ENCODE measurements around the gene SDHAF3. TPM values are rescaled to one million over a fixed set of nuclear protein-coding genes. Genes with fewer than 3 reads are reported as not detected.

Gene SDHAF3
- total and polyA plus RNA-seq, 10 of the 15 experiments (the other 5 are each of a cell fraction or from before 2014, with no cell fraction given) = 24.3 to 124 (median 63.5) TPM

DNA sequence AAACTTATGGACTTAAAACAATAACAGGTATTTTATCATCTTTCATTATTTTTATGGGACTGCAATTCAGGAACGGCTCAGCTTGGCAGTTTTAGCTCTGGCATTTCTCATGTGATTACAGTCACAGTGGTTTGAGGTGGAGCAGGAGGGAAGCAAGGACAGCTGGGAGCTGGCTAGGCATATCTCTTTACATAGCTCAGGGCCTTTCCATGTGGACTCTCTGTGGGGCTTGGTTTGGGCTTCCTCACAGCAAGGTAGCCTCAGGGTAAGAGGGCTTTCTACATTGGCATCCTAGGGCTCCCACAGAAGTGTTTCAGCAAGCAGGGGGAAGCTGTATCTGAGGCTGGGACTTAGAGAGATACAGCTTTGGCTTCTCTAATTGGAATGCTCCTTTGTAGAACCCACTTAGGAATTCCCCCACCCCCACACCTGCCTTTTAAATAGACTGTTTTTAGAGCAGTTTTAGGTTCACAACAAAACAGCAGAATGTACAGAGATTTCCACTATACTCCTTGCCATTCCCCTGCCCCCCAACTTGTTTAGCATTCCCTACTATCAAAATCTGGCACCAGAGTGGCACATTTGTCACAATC is 26.6 kb upstream of the SDHAF3 start (continued):
- TF ChIP-seq, protein P1, sequence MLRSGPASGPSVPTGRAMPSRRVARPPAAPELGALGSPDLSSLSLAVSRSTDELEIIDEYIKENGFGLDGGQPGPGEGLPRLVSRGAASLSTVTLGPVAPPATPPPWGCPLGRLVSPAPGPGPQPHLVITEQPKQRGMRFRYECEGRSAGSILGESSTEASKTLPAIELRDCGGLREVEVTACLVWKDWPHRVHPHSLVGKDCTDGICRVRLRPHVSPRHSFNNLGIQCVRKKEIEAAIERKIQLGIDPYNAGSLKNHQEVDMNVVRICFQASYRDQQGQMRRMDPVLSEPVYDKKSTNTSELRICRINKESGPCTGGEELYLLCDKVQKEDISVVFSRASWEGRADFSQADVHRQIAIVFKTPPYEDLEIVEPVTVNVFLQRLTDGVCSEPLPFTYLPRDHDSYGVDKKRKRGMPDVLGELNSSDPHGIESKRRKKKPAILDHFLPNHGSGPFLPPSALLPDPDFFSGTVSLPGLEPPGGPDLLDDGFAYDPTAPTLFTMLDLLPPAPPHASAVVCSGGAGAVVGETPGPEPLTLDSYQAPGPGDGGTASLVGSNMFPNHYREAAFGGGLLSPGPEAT (IDR thresholded peaks at IDR 0.05; ENCODE audit: low read depth) = no peak
- no peak for TF ChIP-seq YY1 (IDR thresholded peaks at IDR 0.05; ENCODE audit: low read depth, low read length)
- TF ChIP-seq, protein P2, sequence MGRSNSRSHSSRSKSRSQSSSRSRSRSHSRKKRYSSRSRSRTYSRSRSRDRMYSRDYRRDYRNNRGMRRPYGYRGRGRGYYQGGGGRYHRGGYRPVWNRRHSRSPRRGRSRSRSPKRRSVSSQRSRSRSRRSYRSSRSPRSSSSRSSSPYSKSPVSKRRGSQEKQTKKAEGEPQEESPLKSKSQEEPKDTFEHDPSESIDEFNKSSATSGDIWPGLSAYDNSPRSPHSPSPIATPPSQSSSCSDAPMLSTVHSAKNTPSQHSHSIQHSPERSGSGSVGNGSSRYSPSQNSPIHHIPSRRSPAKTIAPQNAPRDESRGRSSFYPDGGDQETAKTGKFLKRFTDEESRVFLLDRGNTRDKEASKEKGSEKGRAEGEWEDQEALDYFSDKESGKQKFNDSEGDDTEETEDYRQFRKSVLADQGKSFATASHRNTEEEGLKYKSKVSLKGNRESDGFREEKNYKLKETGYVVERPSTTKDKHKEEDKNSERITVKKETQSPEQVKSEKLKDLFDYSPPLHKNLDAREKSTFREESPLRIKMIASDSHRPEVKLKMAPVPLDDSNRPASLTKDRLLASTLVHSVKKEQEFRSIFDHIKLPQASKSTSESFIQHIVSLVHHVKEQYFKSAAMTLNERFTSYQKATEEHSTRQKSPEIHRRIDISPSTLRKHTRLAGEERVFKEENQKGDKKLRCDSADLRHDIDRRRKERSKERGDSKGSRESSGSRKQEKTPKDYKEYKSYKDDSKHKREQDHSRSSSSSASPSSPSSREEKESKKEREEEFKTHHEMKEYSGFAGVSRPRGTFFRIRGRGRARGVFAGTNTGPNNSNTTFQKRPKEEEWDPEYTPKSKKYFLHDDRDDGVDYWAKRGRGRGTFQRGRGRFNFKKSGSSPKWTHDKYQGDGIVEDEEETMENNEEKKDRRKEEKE (IDR thresholded peaks at IDR 0.05) = no peak
- TF ChIP-seq, protein P3, sequence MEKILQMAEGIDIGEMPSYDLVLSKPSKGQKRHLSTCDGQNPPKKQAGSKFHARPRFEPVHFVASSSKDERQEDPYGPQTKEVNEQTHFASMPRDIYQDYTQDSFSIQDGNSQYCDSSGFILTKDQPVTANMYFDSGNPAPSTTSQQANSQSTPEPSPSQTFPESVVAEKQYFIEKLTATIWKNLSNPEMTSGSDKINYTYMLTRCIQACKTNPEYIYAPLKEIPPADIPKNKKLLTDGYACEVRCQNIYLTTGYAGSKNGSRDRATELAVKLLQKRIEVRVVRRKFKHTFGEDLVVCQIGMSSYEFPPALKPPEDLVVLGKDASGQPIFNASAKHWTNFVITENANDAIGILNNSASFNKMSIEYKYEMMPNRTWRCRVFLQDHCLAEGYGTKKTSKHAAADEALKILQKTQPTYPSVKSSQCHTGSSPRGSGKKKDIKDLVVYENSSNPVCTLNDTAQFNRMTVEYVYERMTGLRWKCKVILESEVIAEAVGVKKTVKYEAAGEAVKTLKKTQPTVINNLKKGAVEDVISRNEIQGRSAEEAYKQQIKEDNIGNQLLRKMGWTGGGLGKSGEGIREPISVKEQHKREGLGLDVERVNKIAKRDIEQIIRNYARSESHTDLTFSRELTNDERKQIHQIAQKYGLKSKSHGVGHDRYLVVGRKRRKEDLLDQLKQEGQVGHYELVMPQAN (conservative IDR thresholded peaks at IDR 0.05) = no peak
- no peak for TF ChIP-seq NRF1 (conservative IDR thresholded peaks at IDR 0.05; ENCODE audit: low read depth, low read length)
- TF ChIP-seq, protein P4, sequence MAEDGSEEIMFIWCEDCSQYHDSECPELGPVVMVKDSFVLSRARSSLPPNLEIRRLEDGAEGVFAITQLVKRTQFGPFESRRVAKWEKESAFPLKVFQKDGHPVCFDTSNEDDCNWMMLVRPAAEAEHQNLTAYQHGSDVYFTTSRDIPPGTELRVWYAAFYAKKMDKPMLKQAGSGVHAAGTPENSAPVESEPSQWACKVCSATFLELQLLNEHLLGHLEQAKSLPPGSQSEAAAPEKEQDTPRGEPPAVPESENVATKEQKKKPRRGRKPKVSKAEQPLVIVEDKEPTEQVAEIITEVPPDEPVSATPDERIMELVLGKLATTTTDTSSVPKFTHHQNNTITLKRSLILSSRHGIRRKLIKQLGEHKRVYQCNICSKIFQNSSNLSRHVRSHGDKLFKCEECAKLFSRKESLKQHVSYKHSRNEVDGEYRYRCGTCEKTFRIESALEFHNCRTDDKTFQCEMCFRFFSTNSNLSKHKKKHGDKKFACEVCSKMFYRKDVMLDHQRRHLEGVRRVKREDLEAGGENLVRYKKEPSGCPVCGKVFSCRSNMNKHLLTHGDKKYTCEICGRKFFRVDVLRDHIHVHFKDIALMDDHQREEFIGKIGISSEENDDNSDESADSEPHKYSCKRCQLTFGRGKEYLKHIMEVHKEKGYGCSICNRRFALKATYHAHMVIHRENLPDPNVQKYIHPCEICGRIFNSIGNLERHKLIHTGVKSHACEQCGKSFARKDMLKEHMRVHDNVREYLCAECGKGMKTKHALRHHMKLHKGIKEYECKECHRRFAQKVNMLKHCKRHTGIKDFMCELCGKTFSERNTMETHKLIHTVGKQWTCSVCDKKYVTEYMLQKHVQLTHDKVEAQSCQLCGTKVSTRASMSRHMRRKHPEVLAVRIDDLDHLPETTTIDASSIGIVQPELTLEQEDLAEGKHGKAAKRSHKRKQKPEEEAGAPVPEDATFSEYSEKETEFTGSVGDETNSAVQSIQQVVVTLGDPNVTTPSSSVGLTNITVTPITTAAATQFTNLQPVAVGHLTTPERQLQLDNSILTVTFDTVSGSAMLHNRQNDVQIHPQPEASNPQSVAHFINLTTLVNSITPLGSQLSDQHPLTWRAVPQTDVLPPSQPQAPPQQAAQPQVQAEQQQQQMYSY (CRISPR knock-in tag; IDR thresholded peaks at IDR 0.05) = no peak
- TF ChIP-seq, protein P5, sequence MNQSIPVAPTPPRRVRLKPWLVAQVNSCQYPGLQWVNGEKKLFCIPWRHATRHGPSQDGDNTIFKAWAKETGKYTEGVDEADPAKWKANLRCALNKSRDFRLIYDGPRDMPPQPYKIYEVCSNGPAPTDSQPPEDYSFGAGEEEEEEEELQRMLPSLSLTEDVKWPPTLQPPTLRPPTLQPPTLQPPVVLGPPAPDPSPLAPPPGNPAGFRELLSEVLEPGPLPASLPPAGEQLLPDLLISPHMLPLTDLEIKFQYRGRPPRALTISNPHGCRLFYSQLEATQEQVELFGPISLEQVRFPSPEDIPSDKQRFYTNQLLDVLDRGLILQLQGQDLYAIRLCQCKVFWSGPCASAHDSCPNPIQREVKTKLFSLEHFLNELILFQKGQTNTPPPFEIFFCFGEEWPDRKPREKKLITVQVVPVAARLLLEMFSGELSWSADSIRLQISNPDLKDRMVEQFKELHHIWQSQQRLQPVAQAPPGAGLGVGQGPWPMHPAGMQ (IDR thresholded peaks at IDR 0.05; ENCODE audit: borderline replicate concordance) = no peak

Measured in GM12878 (cell line).